NCI-H2227 (cell line): ENCODE data around the gene XYLB.

Experiments
- DNase-seq: peaks from one replicate; lab custom pipeline; 2025; ENCODE audit not compliant: unreplicated experiment; lab: John Stamatoyannopoulos, UW

Gene XYLB

GRCh38 chr3:38453075-38453912 lies 106.7 kb downstream of the XYLB start, which contains the start of gene ACVR2B:
ACVR2B (plus strand) TSS chr3:38453890; CDS start chr3:38454323, 433 bp downstream.
- peak; percentile 91 for DNase-seq

GRCh38 chr3:38453913-38454177 lies 107.3 kb downstream of the XYLB start:
- no peak for DNase-seq

GRCh38 chr3:38454178-38454883 lies 107.7 kb downstream of the XYLB start:
- DNase-seq: peak; percentile 36

GRCh38 chr3:38454884-38455638 lies 108.5 kb downstream of the XYLB start:
- peak; percentile 82 for DNase-seq

GRCh38 chr3:38455639-38456430 lies 109.2 kb downstream of the XYLB start:
- peak; percentile 65 for DNase-seq

GRCh38 chr3:38457111-38458003 lies 110.8 kb downstream of the XYLB start:
- DNase-seq: no peak

GRCh38 chr3:38458796-38459498 lies 112.4 kb downstream of the XYLB start:
- DNase-seq: no peak

- DNase-seq: no peak
Measured at GRCh38 chr3:38459499-38460048, 113.0 kb downstream of the XYLB start.

GRCh38 chr3:38460377-38461270 lies 114.0 kb downstream of the XYLB start:
- no peak for DNase-seq
